GM23248 (cell line): ENCODE measurements around the gene DRD1.

ENCODE experiments used
- EZH2 ChIP-seq: fragments of 200-600 bp; sonication (generic); IDR thresholded peaks from 2 replicates; pipeline ENCODE4 v1.6.1; 2018; ENCODE audit warnings: antibody characterized with exemption, mild to moderate bottlenecking; ENCODE audit not compliant: insufficient read depth, poor library complexity, severe bottlenecking
- EZH2phosphoT487 ChIP-seq: fragments of 200-600 bp; sonication (generic); IDR thresholded peaks from 2 replicates; pipeline ENCODE4 v1.6.1; 2018; ENCODE audit warnings: antibody characterized with exemption, moderate library complexity, mild to moderate bottlenecking, low read depth; ENCODE audit not compliant: insufficient read depth

DNA sequence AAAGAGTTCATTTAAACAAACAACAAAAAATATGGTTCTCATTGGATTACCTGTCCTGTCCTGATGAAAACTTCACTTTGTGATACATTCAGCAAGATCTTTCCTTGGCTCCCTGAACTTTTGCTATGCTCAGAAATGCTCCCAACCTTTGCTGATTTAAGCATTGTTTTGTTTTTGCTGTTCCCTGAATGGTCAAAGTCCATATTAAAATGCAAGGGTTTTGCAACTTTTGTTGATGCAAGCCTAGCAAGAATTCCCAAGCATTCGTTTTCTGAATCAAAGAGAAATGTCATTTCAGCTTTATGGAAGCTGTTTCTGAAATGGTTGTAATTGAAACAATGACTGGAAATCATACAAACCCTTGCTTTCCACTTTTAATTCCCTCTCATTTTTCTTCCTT, 31.3 kb upstream of the DRD1 start:
- TF ChIP-seq EZH2, result no peak
- no peak for TF ChIP-seq EZH2phosphoT487
